ENCODE measurements around the gene GABRG1. TPM values are rescaled to one million over a fixed set of nuclear protein-coding genes. Genes with fewer than 3 reads are reported as not detected.

Gene GABRG1
- total and polyA plus RNA-seq, 5 donors = not detected

DNA sequence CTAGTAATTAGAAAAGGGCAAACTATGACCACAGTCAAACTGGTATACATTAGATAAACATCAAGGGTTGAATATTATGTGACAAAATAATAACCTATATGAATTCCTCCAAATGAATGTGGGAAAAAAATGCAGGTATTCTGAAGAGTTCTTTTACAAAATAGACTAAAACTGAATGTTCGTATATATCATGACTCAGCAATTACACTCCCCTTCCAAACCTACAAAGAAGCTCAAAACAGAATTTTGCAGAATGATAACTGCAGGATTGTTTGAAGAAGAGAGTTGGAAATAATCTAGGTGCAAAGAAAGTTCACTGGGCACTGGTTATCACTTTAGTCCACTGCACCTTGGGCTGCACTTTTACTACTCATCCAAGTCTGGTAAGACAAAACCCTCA lies 134.1 kb downstream of the GABRG1 start:
- DNase-seq = no peak
- WGBS = 70% methylated on average over 1 of the region's 1 CpG
- no peak for ATAC-seq

GRCh38 chr4:45987858-45988257 lies 136.0 kb downstream of the GABRG1 start:
- Histone ChIP-seq H3K4me1 (ENCODE audit: control insufficient read depth, insufficient read depth, low read length) (no peaks in the 10 kb centered on the region), H3K9me3 (ENCODE audit: control insufficient read depth, low read length) (no peaks in the 10 kb centered on the region), H3K4me3 (ENCODE audit: low read length) (no peak overlapping the region), H3K27ac (ENCODE audit: low read length) (no peak overlapping the region), H3K27me3 (ENCODE audit: control insufficient read depth, insufficient read depth) (no peaks in the 10 kb centered on the region)
- WGBS = 78% methylated on average over 1 of the region's 1 CpG
- no peak for ATAC-seq
- no peak for DNase-seq
- intact Hi-C loops (cut with DNase I) = no loop called here

More for the DNA sequence above, 134.1 kb downstream of the GABRG1 start:
- Histone ChIP-seq H3K9me3 (ENCODE audit: control insufficient read depth, low read length) (no peaks in the 10 kb centered on the region), H3K4me1 (ENCODE audit: control insufficient read depth, insufficient read depth, low read length) (no peaks in the 10 kb centered on the region), H3K27me3 (ENCODE audit: control insufficient read depth, insufficient read depth) (no peaks in the 10 kb centered on the region), H3K27ac (ENCODE audit: low read length) (no peak overlapping the region), H3K4me3 (ENCODE audit: low read length) (no peak overlapping the region)
- intact Hi-C loops (cut with DNase I) = no loop called here
